Raji (cell line): ENCODE results near the gene STX8.

ENCODE experiments used
- POLR2A ChIP-seq: IDR thresholded peaks from 2 replicates; pipeline ENCODE4 v1.6.1; 2011; ENCODE audit warnings: low read depth, low read length, control low read depth; ENCODE audit not compliant: insufficient read depth

Gene STX8

GRCh38 chr17:9287306-9287705 lies 288.3 kb downstream of the STX8 start:
- TF ChIP-seq POLR2A, result no peak

- TF ChIP-seq POLR2A, result no peak
These were observed 289.2 kb downstream of the STX8 start for GRCh38 chr17:9286434-9286833.

GRCh38 chr17:9285602-9286427 lies 289.8 kb downstream of the STX8 start:
- TF ChIP-seq POLR2A, result no peak

- no peak for TF ChIP-seq POLR2A
These were observed 290.7 kb downstream of the STX8 start for GRCh38 chr17:9284884-9285283.

- no peak for TF ChIP-seq POLR2A
These were observed 291.7 kb downstream of the STX8 start for GRCh38 chr17:9283909-9284308.

GRCh38 chr17:9279893-9280292 lies 295.7 kb downstream of the STX8 start:
- no peak for TF ChIP-seq POLR2A

- no peak for TF ChIP-seq POLR2A
These were observed 300.6 kb downstream of the STX8 start for GRCh38 chr17:9274973-9275372.

- no peak for TF ChIP-seq POLR2A
These were observed 301.9 kb downstream of the STX8 start for GRCh38 chr17:9273428-9274391.

GRCh38 chr17:9272501-9273200 lies 303.0 kb downstream of the STX8 start:
- no peak for TF ChIP-seq POLR2A

- TF ChIP-seq POLR2A, result no peak
These were observed 303.6 kb downstream of the STX8 start for GRCh38 chr17:9271989-9272388.

GRCh38 chr17:9270921-9271320 lies 304.7 kb downstream of the STX8 start:
- TF ChIP-seq POLR2A, result no peak

GRCh38 chr17:9269350-9270035 lies 306.1 kb downstream of the STX8 start:
- TF ChIP-seq POLR2A, result no peak

- TF ChIP-seq POLR2A, result no peak
These were observed 307.1 kb downstream of the STX8 start for GRCh38 chr17:9268546-9268945.

GRCh38 chr17:9266697-9267117 lies 308.9 kb downstream of the STX8 start:
- TF ChIP-seq POLR2A, result no peak
